HEK293 (cell line): ENCODE data around the gene FGD6.

Experiments
- CTCF ChIA-PET: fragments of 350-600 bp; formaldehyde crosslinking; extraction: SDS; loops from one replicate; lab custom pipeline; 2021; ENCODE audit warnings: antibody characterized with exemption; lab: Yijun Ruan, JAX
- POLR2A ChIA-PET: fragments of 300-600 bp; formaldehyde crosslinking; extraction: SDS; loops from one replicate; lab custom pipeline; 2020; ENCODE audit warnings: antibody characterized with exemption, inconsistent platforms; lab: Yijun Ruan, JAX
- H3K27ac ChIP-seq: fragments of 200-500 bp; sonication (Bioruptor generic); 2 replicates; pipeline ENCODE4 v1.5.1; 2014; ENCODE audit warnings: low read depth, low read length, control low read depth, inconsistent platforms; ENCODE audit errors: extremely low read depth
- H3K36me3 ChIP-seq, 2 experiments: fragments of 200-500 bp in 1 of 2; sonication (Bioruptor generic) in 1 of 2; 1 replicate in 1 of 2; 2 replicates in 1 of 2; pipeline ENCODE4 v1.5.1; 2014 to 2017; ENCODE audit warnings: inconsistent platforms in 2 of 2, low read length in 2 of 2; ENCODE audit not compliant: control insufficient read depth in 2 of 2, insufficient read depth in 1 of 2
- H3K4me1 ChIP-seq: fragments of 200-500 bp; sonication (Bioruptor generic); 2 replicates; pipeline ENCODE4 v1.5.1; 2014; ENCODE audit warnings: mild to moderate bottlenecking, low read length, inconsistent platforms; ENCODE audit not compliant: control insufficient read depth, insufficient read depth
- H3K4me3 ChIP-seq: 2 replicates; pipeline ENCODE4 v1.5.1; 2011; ENCODE audit warnings: low read depth, mild to moderate bottlenecking, control low read depth, low read length, moderate library complexity
- H3K9me3 ChIP-seq: fragments of 200-500 bp; sonication (Bioruptor generic); 2 replicates; pipeline ENCODE4 v1.5.1; 2014; ENCODE audit warnings: low read depth, low read length, inconsistent platforms; ENCODE audit not compliant: control insufficient read depth, insufficient read depth
- KLF16 ChIP-seq: fragments of 450-650 bp; formaldehyde crosslinking; IDR thresholded peaks from 2 replicates; pipeline ENCODE4 v1.5.1; 2017; ENCODE audit warnings: missing biosample characterization, missing genetic modification characterization
- PRDM10 ChIP-seq: fragments of 450-650 bp; formaldehyde crosslinking; IDR thresholded peaks from 2 replicates; pipeline ENCODE4 v1.5.1; 2016; ENCODE audit warnings: missing biosample characterization, missing genetic modification characterization
- PRDM6 ChIP-seq: fragments of 450-650 bp; formaldehyde crosslinking; IDR thresholded peaks from 2 replicates; pipeline ENCODE4 v1.5.1; 2017; ENCODE audit warnings: missing biosample characterization, missing genetic modification characterization
- SCRT1 ChIP-seq: fragments of 450-650 bp; formaldehyde crosslinking; IDR thresholded peaks from 2 replicates; pipeline ENCODE4 v1.5.1; 2016; ENCODE audit warnings: missing biosample characterization, missing genetic modification characterization, borderline replicate concordance
- YY1 ChIP-seq: fragments of 450-650 bp; formaldehyde crosslinking; IDR thresholded peaks from 2 replicates; pipeline ENCODE4 v1.5.1; 2018; ENCODE audit warnings: missing biosample characterization, missing genetic modification characterization
- YY2 ChIP-seq: fragments of 450-650 bp; formaldehyde crosslinking; IDR thresholded peaks from 2 replicates; pipeline ENCODE4 v1.5.1; 2016; ENCODE audit warnings: missing biosample characterization, missing genetic modification characterization
- ZNF350 ChIP-seq: fragments of 450-650 bp; formaldehyde crosslinking; IDR thresholded peaks from 2 replicates; pipeline ENCODE4 v1.5.0; 2017; ENCODE audit warnings: missing biosample characterization, mild to moderate bottlenecking, missing genetic modification characterization
- ZNF48 ChIP-seq: fragments of 450-650 bp; formaldehyde crosslinking; IDR thresholded peaks from 2 replicates; pipeline ENCODE4 v1.5.1; 2016; ENCODE audit warnings: missing biosample characterization, missing genetic modification characterization
- ZNF514 ChIP-seq: fragments of 450-650 bp; formaldehyde crosslinking; IDR thresholded peaks from 2 replicates; pipeline ENCODE4 v1.5.1; 2016; ENCODE audit warnings: missing biosample characterization, missing genetic modification characterization
- ZNF521 ChIP-seq: fragments of 450-650 bp; formaldehyde crosslinking; IDR thresholded peaks from 2 replicates; pipeline ENCODE4 v1.5.1; 2017; ENCODE audit warnings: missing biosample characterization, mild to moderate bottlenecking, missing genetic modification characterization
- ZNF530 ChIP-seq: fragments of 450-650 bp; formaldehyde crosslinking; IDR thresholded peaks from 2 replicates; pipeline ENCODE4 v1.5.1; 2016; ENCODE audit warnings: low read depth, missing biosample characterization, missing genetic modification characterization
- ZNF624 ChIP-seq: fragments of 450-650 bp; formaldehyde crosslinking; IDR thresholded peaks from 2 replicates; pipeline ENCODE4 v1.5.1; 2017; ENCODE audit warnings: missing biosample characterization, missing genetic modification characterization
- ZNF776 ChIP-seq: fragments of 450-650 bp; formaldehyde crosslinking; IDR thresholded peaks from 2 replicates; pipeline ENCODE4 v1.5.0; 2017; ENCODE audit warnings: missing biosample characterization, missing genetic modification characterization, borderline replicate concordance
- ZNF792 ChIP-seq: fragments of 450-650 bp; formaldehyde crosslinking; IDR thresholded peaks from 2 replicates; pipeline ENCODE4 v1.5.1; 2016; ENCODE audit warnings: missing biosample characterization, missing genetic modification characterization
- TF ChIP-seq, protein P1 (sequence below): fragments of 450-650 bp; formaldehyde crosslinking; conservative IDR thresholded peaks from 2 replicates; pipeline ENCODE4 v1.5.1; 2016; ENCODE audit warnings: low read depth, missing biosample characterization, missing genetic modification characterization
- TF ChIP-seq, protein P2 (sequence below): fragments of 450-650 bp; formaldehyde crosslinking; IDR thresholded peaks from 2 replicates; pipeline ENCODE4 v1.5.1; 2016; ENCODE audit warnings: missing biosample characterization, missing genetic modification characterization

Gene FGD6

DNA sequence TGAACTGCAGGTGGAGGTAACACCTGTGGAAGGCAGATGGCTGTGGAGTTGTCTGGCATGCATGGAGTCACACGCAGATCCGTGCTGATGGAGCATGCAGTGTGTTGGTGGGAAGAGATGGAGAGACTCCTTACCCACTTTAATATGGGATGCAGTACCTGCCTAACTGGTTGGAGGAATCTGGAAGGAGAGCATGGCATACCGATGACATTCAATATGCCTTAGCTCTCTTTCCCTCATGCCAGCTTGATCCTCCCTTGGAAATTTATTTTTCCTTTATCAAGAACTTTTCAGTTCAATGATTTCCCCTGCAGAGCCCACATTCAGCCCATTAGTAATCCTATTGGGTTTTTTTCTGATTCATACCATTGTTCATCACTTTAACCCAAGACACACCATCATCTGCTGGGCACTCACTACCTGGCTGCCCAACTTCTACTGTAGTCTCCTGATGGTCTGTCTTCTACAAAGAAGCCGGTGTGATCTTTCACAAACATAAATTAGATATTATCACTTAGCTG is 117.9 kb downstream of the FGD6 start:
- CTCF ChIA-PET, result no interaction called here

DNA sequence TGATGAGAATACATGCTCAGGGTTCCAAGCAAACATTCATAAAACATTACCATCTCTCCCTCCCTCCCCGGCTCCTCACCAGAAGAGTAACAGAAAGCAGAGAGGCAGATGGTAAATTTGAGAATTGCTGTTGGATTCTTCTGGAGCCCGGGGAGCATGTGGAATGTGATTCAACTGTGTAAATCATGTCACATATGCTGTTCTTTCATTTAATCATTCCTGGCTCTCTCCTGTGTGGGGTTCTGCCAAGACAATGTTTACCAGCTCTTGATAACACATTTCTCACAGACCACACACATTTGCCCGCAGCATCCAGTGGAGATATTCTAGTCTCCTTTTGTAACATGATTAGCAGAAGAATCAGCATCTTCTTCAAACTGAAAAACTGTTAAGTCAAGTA is 120.4 kb downstream of the FGD6 start:
- no peaks in the 10 kb centered on the region; a peak in 1 of 3 replicates for H3K36me3 ChIP-seq
- CTCF ChIA-PET, result no interaction called here
- no peak overlapping the region for H3K4me3 ChIP-seq
- H3K4me1 ChIP-seq, result peaks cover 2% of the 10 kb centered on the region; the same call in 1 of the 2 replicates
- no peaks in the 10 kb centered on the region for H3K9me3 ChIP-seq
- H3K27ac ChIP-seq, result no peak overlapping the region
- POLR2A ChIA-PET, result no interaction called here
- no peak for TF ChIP-seq PRDM10 (tag by site-specific recombination)
- no peak for TF ChIP-seq YY2 (tag by site-specific recombination)

More for the DNA sequence above, 117.9 kb downstream of the FGD6 start:
- Histone ChIP-seq H3K9me3 (no peaks in the 10 kb centered on the region), H3K36me3 (no peaks in the 10 kb centered on the region), H3K27ac (no peak overlapping the region), H3K4me3 (no peak overlapping the region), H3K4me1 (peaks cover 12% of the 10 kb centered on the region)
- no peak for TF ChIP-seq ZNF530 (tag by site-specific recombination)
- TF ChIP-seq ZNF776 (tag by site-specific recombination), result no peak
- TF ChIP-seq, protein P1, sequence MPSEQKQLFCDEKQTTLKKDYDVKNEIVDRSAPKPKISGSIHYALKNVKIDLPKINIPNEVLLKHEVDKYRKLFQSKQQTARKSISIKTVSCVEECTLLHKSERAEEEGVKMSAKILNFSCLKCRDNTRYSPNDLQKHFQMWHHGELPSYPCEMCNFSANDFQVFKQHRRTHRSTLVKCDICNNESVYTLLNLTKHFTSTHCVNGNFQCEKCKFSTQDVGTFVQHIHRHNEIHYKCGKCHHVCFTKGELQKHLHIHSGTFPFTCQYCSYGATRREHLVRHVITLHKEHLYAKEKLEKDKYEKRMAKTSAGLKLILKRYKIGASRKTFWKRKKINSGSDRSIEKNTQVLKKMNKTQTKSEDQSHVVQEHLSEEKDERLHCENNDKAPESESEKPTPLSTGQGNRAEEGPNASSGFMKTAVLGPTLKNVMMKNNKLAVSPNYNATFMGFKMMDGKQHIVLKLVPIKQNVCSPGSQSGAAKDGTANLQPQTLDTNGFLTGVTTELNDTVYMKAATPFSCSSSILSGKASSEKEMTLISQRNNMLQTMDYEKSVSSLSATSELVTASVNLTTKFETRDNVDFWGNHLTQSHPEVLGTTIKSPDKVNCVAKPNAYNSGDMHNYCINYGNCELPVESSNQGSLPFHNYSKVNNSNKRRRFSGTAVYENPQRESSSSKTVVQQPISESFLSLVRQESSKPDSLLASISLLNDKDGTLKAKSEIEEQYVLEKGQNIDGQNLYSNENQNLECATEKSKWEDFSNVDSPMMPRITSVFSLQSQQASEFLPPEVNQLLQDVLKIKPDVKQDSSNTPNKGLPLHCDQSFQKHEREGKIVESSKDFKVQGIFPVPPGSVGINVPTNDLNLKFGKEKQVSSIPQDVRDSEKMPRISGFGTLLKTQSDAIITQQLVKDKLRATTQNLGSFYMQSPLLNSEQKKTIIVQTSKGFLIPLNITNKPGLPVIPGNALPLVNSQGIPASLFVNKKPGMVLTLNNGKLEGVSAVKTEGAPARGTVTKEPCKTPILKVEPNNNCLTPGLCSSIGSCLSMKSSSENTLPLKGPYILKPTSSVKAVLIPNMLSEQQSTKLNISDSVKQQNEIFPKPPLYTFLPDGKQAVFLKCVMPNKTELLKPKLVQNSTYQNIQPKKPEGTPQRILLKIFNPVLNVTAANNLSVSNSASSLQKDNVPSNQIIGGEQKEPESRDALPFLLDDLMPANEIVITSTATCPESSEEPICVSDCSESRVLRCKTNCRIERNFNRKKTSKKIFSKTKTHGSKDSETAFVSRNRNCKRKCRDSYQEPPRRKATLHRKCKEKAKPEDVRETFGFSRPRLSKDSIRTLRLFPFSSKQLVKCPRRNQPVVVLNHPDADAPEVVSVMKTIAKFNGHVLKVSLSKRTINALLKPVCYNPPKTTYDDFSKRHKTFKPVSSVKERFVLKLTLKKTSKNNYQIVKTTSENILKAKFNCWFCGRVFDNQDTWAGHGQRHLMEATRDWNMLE, result no peak
- TF ChIP-seq ZNF48 (tag by site-specific recombination), result no peak
- no peak for TF ChIP-seq ZNF792
- no peak for TF ChIP-seq YY1 (tag by site-specific recombination)
- TF ChIP-seq PRDM6 (tag by site-specific recombination), result no peak
- TF ChIP-seq, protein P2, sequence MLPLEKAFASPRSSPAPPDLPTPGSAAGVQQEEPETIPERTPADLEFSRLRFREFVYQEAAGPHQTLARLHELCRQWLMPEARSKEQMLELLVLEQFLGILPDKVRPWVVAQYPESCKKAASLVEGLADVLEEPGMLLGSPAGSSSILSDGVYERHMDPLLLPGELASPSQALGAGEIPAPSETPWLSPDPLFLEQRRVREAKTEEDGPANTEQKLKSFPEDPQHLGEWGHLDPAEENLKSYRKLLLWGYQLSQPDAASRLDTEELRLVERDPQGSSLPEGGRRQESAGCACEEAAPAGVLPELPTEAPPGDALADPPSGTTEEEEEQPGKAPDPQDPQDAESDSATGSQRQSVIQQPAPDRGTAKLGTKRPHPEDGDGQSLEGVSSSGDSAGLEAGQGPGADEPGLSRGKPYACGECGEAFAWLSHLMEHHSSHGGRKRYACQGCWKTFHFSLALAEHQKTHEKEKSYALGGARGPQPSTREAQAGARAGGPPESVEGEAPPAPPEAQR (tag by site-specific recombination), result no peak
- TF ChIP-seq ZNF350, result no peak
- TF ChIP-seq ZNF624 (tag by site-specific recombination), result no peak
- TF ChIP-seq KLF16 (tag by site-specific recombination), result no peak
- TF ChIP-seq SCRT1, result no peak
- TF ChIP-seq ZNF521 (tag by site-specific recombination), result no peak
- TF ChIP-seq ZNF514 (tag by site-specific recombination), result no peak
- POLR2A ChIA-PET, result interaction anchor here (1.4 kb wide), 1 partner anchor 118 kb away, joined by 3 read pairs; the partner anchor contains the start of genes FGD6 and VEZT
